GM12878 (cell line): ENCODE data around the gene GRN. TPM values are rescaled to one million over a fixed set of nuclear protein-coding genes. Genes with fewer than 3 reads are reported as not detected.

Experiments used
- ATAC-seq: fragments of 200-7000 bp; cut with Tn5 transposase; 3 replicates; pipeline ENCODE4 v1.9.1; 2020; ENCODE audit warnings: mild to moderate bottlenecking, moderate library complexity
- BruUV-seq: library from RNA; stranded (reverse); fragments of 400-500 nt; replicated peaks from 2 replicates; lab custom pipeline; 2021; lab: Mats Ljungman, UMichigan
- CTCF ChIA-PET: fragments of 300-600 bp; sonication (Branson Sonifier 250); formaldehyde crosslinking; extraction: SDS; loops from one replicate; lab custom pipeline; 2021; ENCODE audit warnings: inconsistent platforms; lab: Yijun Ruan, JAX
- POLR2A ChIA-PET: fragments of 350-600 bp; formaldehyde crosslinking; extraction: SDS; loops from one replicate; lab custom pipeline; 2021; ENCODE audit warnings: inconsistent platforms; lab: Charles Lee
- RAD21 ChIA-PET: fragments of 300-600 bp; sonication (Branson Sonifier 250); formaldehyde crosslinking; loops from one replicate; lab custom pipeline; 2023; ENCODE audit warnings: antibody characterized with exemption; ENCODE audit not compliant: unreplicated experiment; lab: Charles Lee
- SMC1A ChIA-PET: fragments of 300-600 bp; sonication (Branson Sonifier 250); formaldehyde crosslinking; loops from one replicate; lab custom pipeline; 2023; ENCODE audit not compliant: unreplicated experiment, uncharacterized antibody; lab: Charles Lee
- DNase-seq: peaks from one replicate; pipeline ENCODE4 v3.0.0-alpha.2; 2011; ENCODE audit warnings: low read depth, low spot score
- FAIRE-seq: peaks from 3 replicates; lab custom pipeline; 2011; peaks lifted over from hg19 to GRCh38; lab: Jason Lieb, UNC
- H2AFZ ChIP-seq: 2 replicates; pipeline ENCODE4 v1.6.0; 2011; ENCODE audit warnings: low read depth, low read length, control low read depth; ENCODE audit not compliant: control insufficient read depth
- H3K27ac ChIP-seq: 2 replicates; pipeline ENCODE4 v1.5.1; 2011; ENCODE audit warnings: control low read depth; ENCODE audit not compliant: control insufficient read depth, insufficient read depth
- H3K27me3 ChIP-seq, 2 experiments: replicated peaks in 1 of 2; 2 replicates each; pipeline versions ENCODE4 v1.6.0 to v1.6.1; 2011; ENCODE audit warnings: low read length in 1 of 2; ENCODE audit not compliant: control insufficient read depth in 2 of 2, insufficient read depth in 2 of 2
- H3K36me3 ChIP-seq, 2 experiments: 2 replicates each; pipeline ENCODE4 v1.5.1; 2011; ENCODE audit warnings: low read length in 1 of 2; ENCODE audit not compliant: control insufficient read depth in 2 of 2, insufficient read depth in 2 of 2
- H3K4me1 ChIP-seq: 2 replicates; pipeline ENCODE4 v1.6.1; 2011; ENCODE audit warnings: mild to moderate bottlenecking, low read length, moderate library complexity, mixed read lengths; ENCODE audit not compliant: control insufficient read depth, insufficient read depth
- H3K4me2 ChIP-seq: 2 replicates; pipeline ENCODE4 v1.6.0; 2011; ENCODE audit warnings: control low read depth; ENCODE audit not compliant: control insufficient read depth, insufficient read depth
- H3K4me3 ChIP-seq: fragments of 200-600 bp; sonication (generic); 2 replicates; pipeline ENCODE4 v1.5.1; 2016
- H3K79me2 ChIP-seq: 2 replicates; pipeline ENCODE4 v1.6.0; 2011; ENCODE audit warnings: low read length; ENCODE audit not compliant: control insufficient read depth, insufficient read depth
- H3K9ac ChIP-seq: 2 replicates; pipeline ENCODE4 v1.8.0; 2011; ENCODE audit warnings: low read length, control low read depth, mixed read lengths; ENCODE audit not compliant: control insufficient read depth, insufficient read depth
- H3K9me3 ChIP-seq: replicated peaks from 3 replicates; pipeline ENCODE4 v1.5.1; 2011; ENCODE audit warnings: mild to moderate bottlenecking, low read length; ENCODE audit not compliant: control insufficient read depth, insufficient read depth
- H4K20me1 ChIP-seq: 2 replicates; pipeline ENCODE4 v1.6.0; 2011; ENCODE audit not compliant: control insufficient read depth, insufficient read depth
- CREB1 ChIP-seq: IDR thresholded peaks from 2 replicates; pipeline ENCODE4 v1.6.1; 2012; ENCODE audit warnings: low read depth, mild to moderate bottlenecking, inconsistent platforms
- CREM ChIP-seq: IDR thresholded peaks from 2 replicates; pipeline ENCODE4 v1.6.1; 2014; ENCODE audit warnings: antibody characterized with exemption, low read depth
- KLF5 ChIP-seq: fragments of 450-650 bp; IDR thresholded peaks from 2 replicates; pipeline ENCODE4 v1.6.1; 2014; ENCODE audit warnings: mild to moderate bottlenecking; ENCODE audit not compliant: partially characterized antibody
- MYB ChIP-seq: fragments of 150-350 bp; IDR thresholded peaks from 2 replicates; pipeline ENCODE4 v1.6.1; 2014; ENCODE audit warnings: mild to moderate bottlenecking, low read depth, low read length, borderline replicate concordance
- RFX5 ChIP-seq: IDR thresholded peaks from 2 replicates; pipeline ENCODE4 v1.6.1; 2011; ENCODE audit warnings: low read depth, low read length, improper control_type of control experiment
- SREBF2 ChIP-seq: IDR thresholded peaks from 2 replicates; pipeline ENCODE4 v1.6.1; 2012; ENCODE audit warnings: mild to moderate bottlenecking, low read length
- TAF1 ChIP-seq: IDR thresholded peaks from 2 replicates; pipeline ENCODE4 v1.6.1; 2011; ENCODE audit warnings: mild to moderate bottlenecking, low read depth, low read length, borderline replicate concordance
- ZBED1 ChIP-seq: IDR thresholded peaks from 2 replicates; pipeline ENCODE4 v1.6.1; 2016; ENCODE audit warnings: borderline replicate concordance
- ZBTB40 ChIP-seq: fragments of 450-650 bp; IDR thresholded peaks from 2 replicates; pipeline ENCODE4 v1.6.1; 2016; ENCODE audit warnings: mild to moderate bottlenecking, moderate library complexity, borderline replicate concordance
- ZNF592 ChIP-seq: fragments of 450-650 bp; IDR thresholded peaks from 2 replicates; pipeline ENCODE4 v1.6.1; 2017; ENCODE audit warnings: mild to moderate bottlenecking, moderate library complexity
- WGBS: methylation state at CpG from one replicate; pipeline ENCODE4 v1.1.6; 2016; ENCODE audit warnings: low lambda C conversion rate; ENCODE audit not compliant: insufficient replicate concordance, insufficient coverage; ENCODE audit errors: missing lambda C conversion rate; 5-methylcytosine and 5-hydroxymethylcytosine counted together
- in situ Hi-C: fragments of 300-500 bp; cut with MboI; formaldehyde crosslinking; loops from 9 replicates; pipeline ENCODE4 v1.14.3; 2018; ENCODE audit warnings: mixed read lengths
- intact Hi-C: fragments of 100-400 bp; cut with micrococcal nuclease; formaldehyde crosslinking; loops from one replicate; pipeline ENCODE4 v1.14.2; 2022; ENCODE audit not compliant: unreplicated experiment
- polyA plus RNA-seq, 11 experiments: library from polyadenylated mRNA; depleted of rRNA in 4 of 11; unstranded in 6 of 11; stranded (reverse) in 5 of 11; fragments of >200 nt; fragmentation: Nextera tagmentation in 4 of 11; fragmentation: Illumina TruSeq in 1 of 11; extraction: Ambion mirVana in 4 of 11; extraction: Trizol in 1 of 11; gene quantifications; 1 replicate in 1 of 11; 2 replicates in 10 of 11; pipeline versions ENCODE4 v1.2.1 to v1.2.3, GENCODE V29; 2011 to 2016; ENCODE audit warnings: inconsistent platforms in 2 of 11, missing spikeins in 2 of 11, low read depth in 1 of 11
- total RNA-seq, 4 experiments: library from RNA; depleted of rRNA in 3 of 4; stranded (reverse); fragments of >200 nt in 3 of 4; fragmentation: Illumina TruSeq in 1 of 4; extraction: Trizol in 1 of 4; gene quantifications; 2 replicates each; pipeline versions ENCODE4 v1.2.1 to v1.2.3, GENCODE V29; 2013 to 2021
- TF ChIP-seq, protein P1 (sequence below): IDR thresholded peaks from 2 replicates; pipeline ENCODE4 v1.6.1; 2011; ENCODE audit warnings: borderline replicate concordance, low read depth, mild to moderate bottlenecking, moderate library complexity, mixed read lengths, low read length; ENCODE audit not compliant: insufficient read depth; ENCODE audit errors: extremely low read length

The GRN gene
- total and polyA plus RNA-seq, 10 of the 15 experiments (the other 5 are each of a cell fraction or from before 2014, with no cell fraction given), result 22.3 to 389 (median 139) TPM

DNA sequence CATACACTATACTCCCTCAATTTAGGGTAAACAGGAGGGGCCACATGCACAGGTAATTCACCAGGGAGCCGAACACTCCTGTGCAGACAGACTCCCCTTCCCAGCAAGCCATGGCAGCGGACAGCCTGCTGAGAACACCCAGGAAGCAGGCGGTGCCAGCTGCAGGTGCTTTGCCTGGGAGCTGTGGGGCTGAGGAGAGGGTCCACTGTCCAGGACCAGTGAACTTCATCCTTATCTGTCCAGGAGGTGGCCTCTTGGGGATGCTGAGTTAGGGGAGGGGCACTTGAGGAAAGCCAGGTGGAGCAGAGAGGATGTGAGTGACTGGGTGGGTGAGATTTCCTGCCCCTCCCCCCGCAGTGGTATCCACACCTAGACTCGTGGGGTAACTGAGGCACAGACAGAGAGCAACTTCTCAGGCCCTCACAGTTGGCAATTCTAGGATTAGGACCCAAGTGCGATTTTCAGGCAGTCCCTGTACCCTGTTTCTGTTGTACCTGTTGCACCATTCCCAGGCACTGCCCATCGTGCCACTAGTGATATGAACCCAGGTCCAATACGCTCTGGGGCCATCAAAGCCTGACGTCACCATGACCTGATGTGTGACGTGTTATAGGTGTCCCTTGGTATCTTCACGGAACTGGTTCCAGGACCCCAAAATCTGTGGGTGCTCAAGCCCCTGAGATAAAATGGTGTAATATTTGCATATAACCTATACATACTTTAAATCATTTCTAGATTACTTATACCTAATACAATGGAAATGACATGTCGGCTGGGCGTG is 1.2 kb downstream of the GRN start:
- H3K36me3 ChIP-seq, result peaks cover 10 to 11% of the 10 kb centered on the region in 2 experiments; a peak in 3 of 4 replicates
- H3K27ac ChIP-seq, result peak overlapping the region; percentile 92
- peaks cover 34% of the 10 kb centered on the region for H3K79me2 ChIP-seq
- H3K4me3 ChIP-seq, result peak overlapping the region; percentile 87
- H3K4me1 ChIP-seq, result peaks cover 44% of the 10 kb centered on the region
- DNase-seq, result no peak
- intact Hi-C loops, result loop anchor here (5.0 kb wide), 1 partner anchor 144 kb away; no protein-coding TSS in a partner anchor
- H4K20me1 ChIP-seq, result no peaks in the 10 kb centered on the region
- in situ Hi-C loops, result no loop called here
- 2% methylated on average over 13 of the region's 13 CpGs for WGBS
- peak overlapping the region; percentile 97 for H3K4me2 ChIP-seq
- ChIA-PET POLR2A (interaction anchor here (0.9 to 2.5 kb wide), 10 partner anchors 12 to 160 kb away, joined by 3 to 16 read pairs (median 5); partner anchors contain the start of gene TMUB2), SMC1A (interaction anchor here (1.0 to 3.5 kb wide), 12 partner anchors 11 to 402 kb away, joined by 3 to 29 read pairs (median 4); partner anchors contain the start of genes LSM12 and SLC25A39), CTCF (interaction anchor here (0.8 to 12.5 kb wide), 21 partner anchors 8 to 208 kb away, joined by 3 to 154 read pairs (median 5); partner anchors contain the start of genes FAM171A2, HROB, TMUB2 and UBTF), RAD21 (interaction anchor here (0.6 to 2.7 kb wide), 15 partner anchors 11 to 801 kb away, joined by 3 to 31 read pairs (median 5); partner anchors contain the start of gene TMUB2)
- peak overlapping the region; percentile 81 for H3K9ac ChIP-seq
- no peak for ATAC-seq
- no peaks in the 10 kb centered on the region for H3K9me3 ChIP-seq
- no TSS peak for BruUV-seq
- H3K27me3 ChIP-seq, result no peaks in the 10 kb centered on the region
- FAIRE-seq, result peak; percentile 23
- no peak overlapping the region; the same call in 1 of the 2 replicates for H2AFZ ChIP-seq
- TF ChIP-seq, protein P1, sequence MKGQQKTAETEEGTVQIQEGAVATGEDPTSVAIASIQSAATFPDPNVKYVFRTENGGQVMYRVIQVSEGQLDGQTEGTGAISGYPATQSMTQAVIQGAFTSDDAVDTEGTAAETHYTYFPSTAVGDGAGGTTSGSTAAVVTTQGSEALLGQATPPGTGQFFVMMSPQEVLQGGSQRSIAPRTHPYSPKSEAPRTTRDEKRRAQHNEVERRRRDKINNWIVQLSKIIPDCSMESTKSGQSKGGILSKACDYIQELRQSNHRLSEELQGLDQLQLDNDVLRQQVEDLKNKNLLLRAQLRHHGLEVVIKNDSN, result no peak
- TF ChIP-seq ZNF592 (no peak), ZBTB40 (no peak), MYB (no peak), KLF5 (no peak), CREM (peak; percentile 75; the same call in 1 of the 2 replicates), RFX5 (no peak), ZBED1 (no peak), CREB1 (peak; percentile 89), TAF1 (no peak), SREBF2 (no peak)
